Measurements from ENCODE around the gene IL10. TPM values are rescaled to one million over a fixed set of nuclear protein-coding genes. Genes with fewer than 3 reads are reported as not detected.

Gene IL10
- polyA plus RNA-seq, 1 donor (not counting 4 experiments of a cell fraction or from before 2014, with no cell fraction given), result not detected

DNA sequence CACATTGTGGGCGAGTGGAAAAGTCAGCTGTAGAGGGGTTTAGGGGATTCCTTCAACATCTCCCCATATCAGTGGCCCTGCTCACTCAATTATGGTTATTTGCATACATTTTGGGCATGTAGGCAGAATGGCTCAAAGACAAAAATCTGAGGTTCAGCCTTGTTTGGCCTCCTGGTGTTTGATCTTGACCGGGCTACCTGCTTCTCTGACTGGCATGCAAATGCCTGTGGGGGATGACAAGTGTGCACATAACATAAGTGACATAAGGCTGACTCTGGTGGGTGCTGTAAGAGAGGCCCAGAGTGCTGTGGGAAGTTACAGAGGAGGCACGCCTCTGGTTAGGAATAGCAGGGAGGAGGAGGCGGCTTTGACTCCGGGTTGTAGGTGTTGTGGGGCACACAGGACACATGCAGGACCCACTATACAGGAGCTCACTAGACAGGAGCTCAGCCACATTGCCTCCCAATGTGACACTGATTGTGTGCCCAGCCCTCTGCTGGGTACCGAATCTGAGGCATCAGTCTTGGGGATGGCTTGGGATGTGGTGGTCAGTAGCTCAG lies 31.1 kb downstream of the IL10 start:
- H2AFZ ChIP-seq (ENCODE audit: control insufficient read depth, low read length), result no peak overlapping the region
- no peak for TF ChIP-seq EZH2 (IDR thresholded peaks at IDR 0.05; ENCODE audit: low read length)
- TF ChIP-seq, protein P1, sequence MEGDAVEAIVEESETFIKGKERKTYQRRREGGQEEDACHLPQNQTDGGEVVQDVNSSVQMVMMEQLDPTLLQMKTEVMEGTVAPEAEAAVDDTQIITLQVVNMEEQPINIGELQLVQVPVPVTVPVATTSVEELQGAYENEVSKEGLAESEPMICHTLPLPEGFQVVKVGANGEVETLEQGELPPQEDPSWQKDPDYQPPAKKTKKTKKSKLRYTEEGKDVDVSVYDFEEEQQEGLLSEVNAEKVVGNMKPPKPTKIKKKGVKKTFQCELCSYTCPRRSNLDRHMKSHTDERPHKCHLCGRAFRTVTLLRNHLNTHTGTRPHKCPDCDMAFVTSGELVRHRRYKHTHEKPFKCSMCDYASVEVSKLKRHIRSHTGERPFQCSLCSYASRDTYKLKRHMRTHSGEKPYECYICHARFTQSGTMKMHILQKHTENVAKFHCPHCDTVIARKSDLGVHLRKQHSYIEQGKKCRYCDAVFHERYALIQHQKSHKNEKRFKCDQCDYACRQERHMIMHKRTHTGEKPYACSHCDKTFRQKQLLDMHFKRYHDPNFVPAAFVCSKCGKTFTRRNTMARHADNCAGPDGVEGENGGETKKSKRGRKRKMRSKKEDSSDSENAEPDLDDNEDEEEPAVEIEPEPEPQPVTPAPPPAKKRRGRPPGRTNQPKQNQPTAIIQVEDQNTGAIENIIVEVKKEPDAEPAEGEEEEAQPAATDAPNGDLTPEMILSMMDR (optimal IDR thresholded peaks at IDR 0.05 in 1 of 3, IDR thresholded peaks at IDR 0.05 in 1 of 3, conservative IDR thresholded peaks at IDR 0.05 in 1 of 3; ENCODE audit: extremely low read depth in 1 of 3, insufficient read depth in 2 of 3, low read length in 3 of 3), result no peak
- no peak overlapping the region for H3K4me3 ChIP-seq (ENCODE audit: control insufficient read depth in 2 of 3, extremely low read depth in 1 of 3, insufficient read depth in 2 of 3, low read depth in 1 of 3, low read length in 3 of 3)
- no peak overlapping the region for H3K4me2 ChIP-seq (ENCODE audit: control insufficient read depth, extremely low read depth, insufficient read depth, low read depth, low read length)
- no peak for DNase-seq (ENCODE audit: low read depth, low spot score)
- no peaks in the 10 kb centered on the region for H3K9me3 ChIP-seq (ENCODE audit: control insufficient read depth, low read depth, low read length)
- FAIRE-seq, result no peak
- peaks cover 8% of the 10 kb centered on the region for H3K4me1 ChIP-seq (ENCODE audit: control insufficient read depth, extremely low read depth, insufficient read depth, low read length)
- H3K27me3 ChIP-seq (ENCODE audit: control insufficient read depth, extremely low read depth, insufficient read depth, low read length), result no peaks in the 10 kb centered on the region
- H3K9me1 ChIP-seq (ENCODE audit: control insufficient read depth, extremely low read depth, insufficient read depth, low read length), result no peaks in the 10 kb centered on the region
- dilution Hi-C loops (cut with MboI; ENCODE audit: extremely low pct_ligation_motif_present, low sequenced_read_pairs), result no loop called here
- H3K79me2 ChIP-seq (ENCODE audit: control insufficient read depth, insufficient read depth, low read length), result no peaks in the 10 kb centered on the region
- no peaks in the 10 kb centered on the region for H4K20me1 ChIP-seq (ENCODE audit: control insufficient read depth, extremely low read depth, insufficient read depth, low read length)
- no peak overlapping the region for H3K27ac ChIP-seq (ENCODE audit: control insufficient read depth, insufficient read depth, low read length)
- no peak overlapping the region for H3K9ac ChIP-seq (ENCODE audit: control insufficient read depth, extremely low read depth, insufficient read depth, low read length)
- H3K36me3 ChIP-seq (ENCODE audit: control insufficient read depth in 2 of 2, extremely low read depth in 1 of 2, insufficient read depth in 2 of 2, low read length in 2 of 2), result no peaks in the 10 kb centered on the region

GRCh38 chr1:206739411-206740076 lies 32.8 kb downstream of the IL10 start:
- no peak overlapping the region for H3K4me3 ChIP-seq (ENCODE audit: control insufficient read depth in 2 of 3, extremely low read depth in 1 of 3, insufficient read depth in 2 of 3, low read depth in 1 of 3, low read length in 3 of 3)
- H3K27ac ChIP-seq (ENCODE audit: control insufficient read depth, insufficient read depth, low read length), result no peak overlapping the region
- H3K4me1 ChIP-seq (ENCODE audit: control insufficient read depth, extremely low read depth, insufficient read depth, low read length), result peaks cover 8% of the 10 kb centered on the region
- peaks cover 9 to 12% of the 10 kb centered on the region in 2 experiments for H3K36me3 ChIP-seq (ENCODE audit: control insufficient read depth in 2 of 2, extremely low read depth in 1 of 2, insufficient read depth in 2 of 2, low read length in 2 of 2)
- no peak overlapping the region for H3K4me2 ChIP-seq (ENCODE audit: control insufficient read depth, extremely low read depth, insufficient read depth, low read depth, low read length)
- DNase-seq (ENCODE audit: low read depth, low spot score) (no peak), FAIRE-seq (no peak)
- no peaks in the 10 kb centered on the region for H3K79me2 ChIP-seq (ENCODE audit: control insufficient read depth, insufficient read depth, low read length)
- no peaks in the 10 kb centered on the region for H3K9me1 ChIP-seq (ENCODE audit: control insufficient read depth, extremely low read depth, insufficient read depth, low read length)
- H3K9ac ChIP-seq (ENCODE audit: control insufficient read depth, extremely low read depth, insufficient read depth, low read length), result no peak overlapping the region
- no peaks in the 10 kb centered on the region for H3K27me3 ChIP-seq (ENCODE audit: control insufficient read depth, extremely low read depth, insufficient read depth, low read length)
- dilution Hi-C loops (cut with MboI; ENCODE audit: extremely low pct_ligation_motif_present, low sequenced_read_pairs), result no loop called here
- TF ChIP-seq, protein P1 (optimal IDR thresholded peaks at IDR 0.05 in 1 of 3, IDR thresholded peaks at IDR 0.05 in 1 of 3, conservative IDR thresholded peaks at IDR 0.05 in 1 of 3; ENCODE audit: extremely low read depth in 1 of 3, insufficient read depth in 2 of 3, low read length in 3 of 3), result no peak
- TF ChIP-seq EZH2 (IDR thresholded peaks at IDR 0.05; ENCODE audit: low read length), result no peak
- no peaks in the 10 kb centered on the region for H4K20me1 ChIP-seq (ENCODE audit: control insufficient read depth, extremely low read depth, insufficient read depth, low read length)
- H2AFZ ChIP-seq (ENCODE audit: control insufficient read depth, low read length), result no peak overlapping the region
- no peaks in the 10 kb centered on the region for H3K9me3 ChIP-seq (ENCODE audit: control insufficient read depth, low read depth, low read length)

Measured in keratinocyte (primary cell).